Activated CD4-positive, alpha-beta T cell treated with anti-CD3 and anti-CD28 coated beads, Interleukin-2, Interleukin-6, amounts not matched to agents 100 ng/mL and 50 ng/mL, durations not matched to agents 16 hours and 8 hours (primary cell): Measurements from ENCODE around the gene CCDC40.
A peak's percentile ranks its signal among the peaks of the same experiment; 100 is the strongest.

Experiments
- DNase-seq: peaks from one replicate; pipeline ENCODE4 v3.0.0-alpha.2; 2020

The CCDC40 gene

DNA sequence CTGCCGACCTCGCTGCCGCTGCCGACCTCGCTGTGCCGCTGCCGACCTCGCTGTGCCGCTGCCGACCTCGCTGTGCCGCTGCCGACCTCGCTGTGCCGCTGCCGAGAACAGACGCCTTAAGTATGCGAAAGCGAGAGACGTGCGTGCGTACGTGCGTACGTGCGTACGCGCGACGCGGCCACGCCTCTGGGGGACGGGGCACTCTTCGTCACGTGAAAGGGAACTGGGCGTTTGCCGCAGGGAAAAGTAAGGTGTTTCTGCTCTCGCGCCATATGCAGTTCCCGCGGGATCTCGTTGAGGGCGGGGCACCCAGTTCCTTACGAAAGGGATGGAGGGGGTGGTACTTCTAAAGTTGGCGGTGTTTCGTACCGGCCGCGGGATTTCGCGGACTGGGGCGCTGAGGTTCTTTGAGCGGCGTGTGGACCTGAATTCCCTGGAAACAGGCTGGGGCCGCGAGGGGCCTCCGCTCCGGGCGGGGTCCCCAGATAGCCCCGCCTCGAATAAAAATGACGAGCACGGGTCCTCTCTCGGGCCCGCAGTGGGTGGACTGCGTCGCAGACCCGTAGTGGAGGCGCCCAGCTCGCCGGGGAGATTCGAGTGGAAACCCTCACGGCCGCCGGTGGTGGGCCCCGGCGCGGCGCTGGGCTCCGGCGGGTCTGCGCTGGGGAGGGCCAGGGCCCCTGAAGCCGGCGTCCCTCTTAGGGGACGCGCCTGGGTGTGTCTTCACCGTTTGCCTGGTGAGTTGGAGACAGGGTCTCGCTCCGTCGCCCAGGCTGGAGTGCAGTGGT is 110.8 kb downstream of the CCDC40 start, which contains the start of gene EIF4A3:
TSS of gene EIF4A3 (minus strand) at position 94 of the 788 bp plus-strand sequence. CDS start 167 bp downstream, outside the sequence.
- peak; percentile 99 for DNase-seq
